ENCODE results near the gene ABCG2. TPM values are rescaled to one million over a fixed set of nuclear protein-coding genes. Genes with fewer than 3 reads are reported as not detected.

Gene ABCG2
- polyA plus RNA-seq, 1 donor (not counting 4 experiments of a cell fraction or from before 2014, with no cell fraction given): 5.3 TPM

DNA sequence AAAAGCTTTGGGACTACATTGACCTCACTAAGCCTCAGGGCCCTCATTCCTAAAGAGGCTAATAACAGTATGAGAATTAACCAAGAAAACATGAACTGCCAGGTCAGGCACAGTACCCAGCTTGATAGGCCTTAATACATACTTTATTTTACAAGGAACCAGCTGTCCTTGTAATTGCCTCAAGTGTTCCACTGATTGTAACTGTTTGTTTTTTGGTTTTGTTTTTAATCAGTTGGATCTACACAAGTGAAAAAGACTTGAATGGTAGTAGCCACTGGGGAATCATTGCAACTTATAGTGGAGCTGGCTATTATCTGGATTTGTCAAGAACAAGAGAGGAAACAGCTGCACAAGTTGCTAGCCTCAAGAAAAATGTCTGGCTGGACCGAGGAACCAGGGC is 115.4 kb downstream of the ABCG2 start:
- H3K27ac ChIP-seq (ENCODE audit: control insufficient read depth, insufficient read depth, low read length): no peak overlapping the region
- H3K9me1 ChIP-seq (ENCODE audit: control insufficient read depth, extremely low read depth, insufficient read depth, low read length): no peaks in the 10 kb centered on the region
- no peak overlapping the region for H3K4me3 ChIP-seq (ENCODE audit: control insufficient read depth in 2 of 3, extremely low read depth in 1 of 3, insufficient read depth in 2 of 3, low read depth in 1 of 3, low read length in 3 of 3)
- no peak for TF ChIP-seq EZH2 (IDR thresholded peaks at IDR 0.05; ENCODE audit: low read length)
- TF ChIP-seq, protein P1, sequence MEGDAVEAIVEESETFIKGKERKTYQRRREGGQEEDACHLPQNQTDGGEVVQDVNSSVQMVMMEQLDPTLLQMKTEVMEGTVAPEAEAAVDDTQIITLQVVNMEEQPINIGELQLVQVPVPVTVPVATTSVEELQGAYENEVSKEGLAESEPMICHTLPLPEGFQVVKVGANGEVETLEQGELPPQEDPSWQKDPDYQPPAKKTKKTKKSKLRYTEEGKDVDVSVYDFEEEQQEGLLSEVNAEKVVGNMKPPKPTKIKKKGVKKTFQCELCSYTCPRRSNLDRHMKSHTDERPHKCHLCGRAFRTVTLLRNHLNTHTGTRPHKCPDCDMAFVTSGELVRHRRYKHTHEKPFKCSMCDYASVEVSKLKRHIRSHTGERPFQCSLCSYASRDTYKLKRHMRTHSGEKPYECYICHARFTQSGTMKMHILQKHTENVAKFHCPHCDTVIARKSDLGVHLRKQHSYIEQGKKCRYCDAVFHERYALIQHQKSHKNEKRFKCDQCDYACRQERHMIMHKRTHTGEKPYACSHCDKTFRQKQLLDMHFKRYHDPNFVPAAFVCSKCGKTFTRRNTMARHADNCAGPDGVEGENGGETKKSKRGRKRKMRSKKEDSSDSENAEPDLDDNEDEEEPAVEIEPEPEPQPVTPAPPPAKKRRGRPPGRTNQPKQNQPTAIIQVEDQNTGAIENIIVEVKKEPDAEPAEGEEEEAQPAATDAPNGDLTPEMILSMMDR (optimal IDR thresholded peaks at IDR 0.05 in 1 of 3, IDR thresholded peaks at IDR 0.05 in 1 of 3, conservative IDR thresholded peaks at IDR 0.05 in 1 of 3; ENCODE audit: extremely low read depth in 1 of 3, insufficient read depth in 2 of 3, low read length in 3 of 3): no peak
- H4K20me1 ChIP-seq (ENCODE audit: control insufficient read depth, extremely low read depth, insufficient read depth, low read length): no peaks in the 10 kb centered on the region
- no peak overlapping the region for H3K9ac ChIP-seq (ENCODE audit: control insufficient read depth, extremely low read depth, insufficient read depth, low read length)
- no peaks in the 10 kb centered on the region for H3K27me3 ChIP-seq (ENCODE audit: control insufficient read depth, extremely low read depth, insufficient read depth, low read length)
- DNase-seq (ENCODE audit: low read depth, low spot score) (no peak), FAIRE-seq (no peak)
- H3K79me2 ChIP-seq (ENCODE audit: control insufficient read depth, insufficient read depth, low read length): no peaks in the 10 kb centered on the region
- peaks cover 17 to 19% of the 10 kb centered on the region in 2 experiments for H3K36me3 ChIP-seq (ENCODE audit: control insufficient read depth in 2 of 2, extremely low read depth in 1 of 2, insufficient read depth in 2 of 2, low read length in 2 of 2)
- H2AFZ ChIP-seq (ENCODE audit: control insufficient read depth, low read length): no peak overlapping the region
- dilution Hi-C loops (cut with MboI; ENCODE audit: extremely low pct_ligation_motif_present, low sequenced_read_pairs): no loop called here
- H3K4me2 ChIP-seq (ENCODE audit: control insufficient read depth, extremely low read depth, insufficient read depth, low read depth, low read length): no peak overlapping the region
- H3K4me1 ChIP-seq (ENCODE audit: control insufficient read depth, extremely low read depth, insufficient read depth, low read length): no peaks in the 10 kb centered on the region
- H3K9me3 ChIP-seq (ENCODE audit: control insufficient read depth, low read depth, low read length): no peaks in the 10 kb centered on the region

DNA sequence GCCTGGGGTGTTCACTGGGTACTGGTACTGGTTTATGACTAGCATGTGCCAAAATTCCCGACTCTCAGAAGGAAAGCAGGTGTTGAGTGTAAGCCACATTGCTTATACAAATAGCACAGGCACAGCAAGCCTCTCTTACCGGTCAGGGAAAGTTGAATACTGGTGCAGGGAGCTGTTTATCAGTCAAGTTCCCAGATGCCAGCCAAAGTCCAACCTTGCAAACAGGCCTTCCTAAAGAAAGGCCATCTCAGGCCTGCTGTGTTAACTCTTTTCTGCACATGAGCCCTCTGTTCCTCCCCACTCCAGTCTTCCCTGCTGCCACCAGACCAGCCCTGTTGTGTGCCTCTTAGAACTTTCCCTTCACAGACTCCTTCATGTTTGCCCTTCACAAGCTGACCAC is 116.8 kb downstream of the ABCG2 start:
- no peaks in the 10 kb centered on the region for H4K20me1 ChIP-seq (ENCODE audit: control insufficient read depth, extremely low read depth, insufficient read depth, low read length)
- H3K36me3 ChIP-seq (ENCODE audit: control insufficient read depth in 2 of 2, extremely low read depth in 1 of 2, insufficient read depth in 2 of 2, low read length in 2 of 2): peaks cover 17 to 19% of the 10 kb centered on the region in 2 experiments
- dilution Hi-C loops (cut with MboI; ENCODE audit: extremely low pct_ligation_motif_present, low sequenced_read_pairs): no loop called here
- no peak overlapping the region for H2AFZ ChIP-seq (ENCODE audit: control insufficient read depth, low read length)
- no peak for TF ChIP-seq EZH2 (IDR thresholded peaks at IDR 0.05; ENCODE audit: low read length)
- TF ChIP-seq, protein P1 (optimal IDR thresholded peaks at IDR 0.05 in 1 of 3, IDR thresholded peaks at IDR 0.05 in 1 of 3, conservative IDR thresholded peaks at IDR 0.05 in 1 of 3; ENCODE audit: extremely low read depth in 1 of 3, insufficient read depth in 2 of 3, low read length in 3 of 3): no peak
- H3K27ac ChIP-seq (ENCODE audit: control insufficient read depth, insufficient read depth, low read length): no peak overlapping the region
- no peaks in the 10 kb centered on the region for H3K9me1 ChIP-seq (ENCODE audit: control insufficient read depth, extremely low read depth, insufficient read depth, low read length)
- H3K9ac ChIP-seq (ENCODE audit: control insufficient read depth, extremely low read depth, insufficient read depth, low read length): no peak overlapping the region
- H3K79me2 ChIP-seq (ENCODE audit: control insufficient read depth, insufficient read depth, low read length): no peaks in the 10 kb centered on the region
- no peaks in the 10 kb centered on the region for H3K9me3 ChIP-seq (ENCODE audit: control insufficient read depth, low read depth, low read length)
- no peak for FAIRE-seq
- H3K27me3 ChIP-seq (ENCODE audit: control insufficient read depth, extremely low read depth, insufficient read depth, low read length): no peaks in the 10 kb centered on the region
- no peak overlapping the region for H3K4me3 ChIP-seq (ENCODE audit: control insufficient read depth in 2 of 3, extremely low read depth in 1 of 3, insufficient read depth in 2 of 3, low read depth in 1 of 3, low read length in 3 of 3)
- no peaks in the 10 kb centered on the region for H3K4me1 ChIP-seq (ENCODE audit: control insufficient read depth, extremely low read depth, insufficient read depth, low read length)
- DNase-seq (ENCODE audit: low read depth, low spot score): no peak
- no peak overlapping the region for H3K4me2 ChIP-seq (ENCODE audit: control insufficient read depth, extremely low read depth, insufficient read depth, low read depth, low read length)

Measured in keratinocyte (primary cell).